ENCODE data around the gene KRT74.
A peak's percentile ranks its signal among the peaks of the same experiment; 100 is the strongest.

Gene KRT74

GRCh38 chr12:52570511-52570910 is 3.1 kb downstream of the KRT74 start:
- H3K4me3 ChIP-seq (replicated peaks; ENCODE audit: low read depth, low read length): no peak overlapping the region
- DNase-seq (ENCODE audit: extremely low read depth, low read depth): no peak
- no peak for TF ChIP-seq CTCF (IDR thresholded peaks at IDR 0.05; ENCODE audit: low read depth, low read length, missing control alignments)

- no peak for DNase-seq (ENCODE audit: extremely low read depth, low read depth)
- no peak for TF ChIP-seq CTCF (IDR thresholded peaks at IDR 0.05; ENCODE audit: low read depth, low read length, missing control alignments)
These were observed 5.5 kb downstream of the KRT74 start for GRCh38 chr12:52568111-52568510.

GRCh38 chr12:52566847-52567291 is 6.8 kb downstream of the KRT74 start:
- no peak overlapping the region for H3K4me3 ChIP-seq (replicated peaks; ENCODE audit: low read depth, low read length)
- TF ChIP-seq CTCF (IDR thresholded peaks at IDR 0.05; ENCODE audit: low read depth, low read length, missing control alignments): no peak
- no peak for DNase-seq (ENCODE audit: extremely low read depth, low read depth)

More at GRCh38 chr12:52568111-52568510, 5.5 kb downstream of the KRT74 start:
- no peak overlapping the region for H3K4me3 ChIP-seq (replicated peaks; ENCODE audit: low read depth, low read length)

GRCh38 chr12:52564582-52564981 is 9.1 kb downstream of the KRT74 start:
- no peak overlapping the region for H3K4me3 ChIP-seq (replicated peaks; ENCODE audit: low read depth, low read length)
- no peak for DNase-seq (ENCODE audit: extremely low read depth, low read depth)
- TF ChIP-seq CTCF (IDR thresholded peaks at IDR 0.05; ENCODE audit: low read depth, low read length, missing control alignments): no peak

- H3K4me3 ChIP-seq (replicated peaks; ENCODE audit: low read depth, low read length): no peak overlapping the region
- DNase-seq (ENCODE audit: extremely low read depth, low read depth): no peak
- TF ChIP-seq CTCF (IDR thresholded peaks at IDR 0.05; ENCODE audit: low read depth, low read length, missing control alignments): peak; percentile 39
These were observed 11.7 kb downstream of the KRT74 start for GRCh38 chr12:52561880-52562449.

- no peak overlapping the region for H3K4me3 ChIP-seq (replicated peaks; ENCODE audit: low read depth, low read length)
- no peak for TF ChIP-seq CTCF (IDR thresholded peaks at IDR 0.05; ENCODE audit: low read depth, low read length, missing control alignments)
- DNase-seq (ENCODE audit: extremely low read depth, low read depth): no peak
These were observed 13.7 kb downstream of the KRT74 start for GRCh38 chr12:52559979-52560378.

Data from HFF-Myc (cell line).